Astrocyte of the spinal cord (primary cell): Measurements from ENCODE around the gene GHR.

Experiments
- DNase-seq: peaks from one replicate; pipeline ENCODE4 v3.0.0; 2011; ENCODE audit warnings: low read depth, low spot score
- H3K4me3 ChIP-seq: 2 replicates; pipeline ENCODE4 v1.5.1; 2011; ENCODE audit warnings: low read depth, mild to moderate bottlenecking, low read length, moderate library complexity
- CTCF ChIP-seq: IDR thresholded peaks from 2 replicates; pipeline ENCODE4 v1.5.1; 2012; ENCODE audit warnings: low read depth, mild to moderate bottlenecking, low read length, inconsistent platforms
- in situ Hi-C: cut with HindIII; loops from 2 replicates; pipeline ENCODE4 v1.10.0; 2017; ENCODE audit warnings: low sequenced_read_pairs

GHR gene

GRCh38 chr5:42392917-42393316, 30.3 kb upstream of the GHR start:
- no peak for DNase-seq
- H3K4me3 ChIP-seq = no peak overlapping the region
- TF ChIP-seq CTCF = no peak
- in situ Hi-C loops = no loop called here

- no peak for DNase-seq
Observed at GRCh38 chr5:42396111-42396510, 27.1 kb upstream of the GHR start.

GRCh38 chr5:42397267-42397666, 26.0 kb upstream of the GHR start:
- H3K4me3 ChIP-seq = no peak overlapping the region
- no peak for DNase-seq
- in situ Hi-C loops = no loop called here
- no peak for TF ChIP-seq CTCF

More at GRCh38 chr5:42396111-42396510, 27.1 kb upstream of the GHR start:
- no peak for TF ChIP-seq CTCF
- in situ Hi-C loops = no loop called here
- H3K4me3 ChIP-seq = no peak overlapping the region

- no peak for TF ChIP-seq CTCF
- in situ Hi-C loops = no loop called here
- DNase-seq = no peak
- H3K4me3 ChIP-seq = no peak overlapping the region
Observed at GRCh38 chr5:42399702-42400101, 23.5 kb upstream of the GHR start.

GRCh38 chr5:42400474-42400873, 22.8 kb upstream of the GHR start:
- in situ Hi-C loops = no loop called here

GRCh38 chr5:42403236-42403635, 20.0 kb upstream of the GHR start:
- in situ Hi-C loops = no loop called here
- no peak for DNase-seq
- no peak for TF ChIP-seq CTCF
- H3K4me3 ChIP-seq = no peak overlapping the region

More at GRCh38 chr5:42400474-42400873, 22.8 kb upstream of the GHR start:
- no peak for TF ChIP-seq CTCF
- DNase-seq = no peak
- H3K4me3 ChIP-seq = no peak overlapping the region

GRCh38 chr5:42404366-42404765, 18.9 kb upstream of the GHR start:
- in situ Hi-C loops = no loop called here
- no peak for DNase-seq
- no peak for TF ChIP-seq CTCF
- no peak overlapping the region for H3K4me3 ChIP-seq
